OCI-LY3 (cell line): ENCODE results near the gene UNC13C.

Experiments used
- H2AFZ ChIP-seq: fragments of 200-600, 300-600 bp; shearing (Covaris generic); 2 replicates; pipeline ENCODE4 v1.6.0; 2014; ENCODE audit warnings: antibody characterized with exemption, low read depth, low read length
- H3K27ac ChIP-seq: fragments of 200-600, 300-600 bp; sonication (generic); 2 replicates; pipeline ENCODE4 v1.5.1; 2014; ENCODE audit warnings: mild to moderate bottlenecking, low read length, moderate library complexity, mixed read lengths
- H3K27me3 ChIP-seq: fragments of 200-600, 300-600 bp; sonication (generic); 2 replicates; pipeline ENCODE4 v1.6.1; 2014; ENCODE audit warnings: low read depth, low read length, mixed read lengths
- H3K36me3 ChIP-seq: fragments of 200-600, 300-600 bp; sonication (generic); replicated peaks from 2 replicates; pipeline ENCODE3; 2014; ENCODE audit warnings: low read depth, low read length, mixed read lengths
- H3K4me1 ChIP-seq: fragments of 300-600, 200-600 bp; sonication (generic); 2 replicates; pipeline ENCODE4 v1.6.1; 2014; ENCODE audit warnings: low read length, mixed read lengths
- H3K4me2 ChIP-seq: fragments of 200-600, 300-600 bp; sonication (generic); 2 replicates; pipeline ENCODE4 v1.6.1; 2014; ENCODE audit warnings: low read length, mixed read lengths
- H3K4me3 ChIP-seq: fragments of 300-600, 200-600 bp; sonication (generic); 2 replicates; pipeline ENCODE4 v1.5.1; 2014; ENCODE audit warnings: antibody characterized with exemption, mild to moderate bottlenecking, low read length, moderate library complexity
- H3K79me2 ChIP-seq: fragments of 300-600, 200-600 bp; shearing (Covaris generic); 2 replicates; pipeline ENCODE4 v1.6.1; 2014; ENCODE audit warnings: mild to moderate bottlenecking, low read length, mixed read lengths
- H3K9ac ChIP-seq: fragments of 300-600, 200-600 bp; shearing (Covaris generic); 2 replicates; pipeline ENCODE4 v1.6.0; 2014; ENCODE audit warnings: mild to moderate bottlenecking, low read length, moderate library complexity
- H3K9me3 ChIP-seq: fragments of 200-600, 300-600 bp; shearing (Covaris generic); 2 replicates; pipeline ENCODE4 v1.6.1; 2014; ENCODE audit warnings: low read length, mixed read lengths; ENCODE audit not compliant: insufficient read depth
- H4K20me1 ChIP-seq: fragments of 200-600, 300-600 bp; sonication (generic); 2 replicates; pipeline ENCODE4 v1.6.1; 2016; ENCODE audit warnings: low read length, mixed read lengths; ENCODE audit not compliant: insufficient read depth
- EZH2phosphoT487 ChIP-seq: fragments of 200-600 bp; shearing (Covaris generic); IDR thresholded peaks from 2 replicates; pipeline ENCODE4 v1.6.1; 2018; ENCODE audit warnings: antibody characterized with exemption, mixed run types, low read depth
- TF ChIP-seq, protein P1 (sequence below): fragments of 200-600, 300-600 bp; sonication (generic); IDR thresholded peaks from 2 replicates; pipeline ENCODE4 v1.5.1; 2014; ENCODE audit warnings: antibody characterized with exemption, low read length, low read depth

Gene UNC13C

DNA sequence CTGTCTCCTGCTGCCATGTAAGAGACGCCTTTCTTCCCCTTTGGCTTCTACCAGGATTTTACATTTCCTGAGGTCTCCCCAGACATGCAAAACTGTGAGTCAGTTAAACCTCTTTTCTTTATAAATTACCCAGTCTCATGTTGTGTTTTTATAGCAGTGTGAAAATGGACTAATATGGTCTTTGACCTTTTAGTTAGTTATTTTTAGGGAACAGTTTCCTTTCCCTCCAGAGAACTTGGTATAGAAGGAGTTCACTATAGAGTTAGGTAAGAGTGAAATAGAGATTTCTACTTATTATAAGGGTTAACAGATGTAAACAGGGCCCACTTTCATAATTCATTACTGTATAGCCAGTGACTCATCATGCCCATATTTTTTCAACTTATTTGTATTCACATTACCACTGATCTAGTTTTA, 170.9 kb downstream of the UNC13C start:
- Histone ChIP-seq H3K4me3 (no peak overlapping the region), H4K20me1 (no peaks in the 10 kb centered on the region), H3K79me2 (no peaks in the 10 kb centered on the region), H3K9ac (no peak overlapping the region), H3K36me3 (no peaks in the 10 kb centered on the region), H3K9me3 (no peaks in the 10 kb centered on the region), H3K4me1 (no peaks in the 10 kb centered on the region), H3K4me2 (no peak overlapping the region), H3K27ac (no peak overlapping the region), H2AFZ (no peak overlapping the region), H3K27me3 (no peaks in the 10 kb centered on the region)
- no peak for TF ChIP-seq EZH2phosphoT487
- TF ChIP-seq, protein P1, sequence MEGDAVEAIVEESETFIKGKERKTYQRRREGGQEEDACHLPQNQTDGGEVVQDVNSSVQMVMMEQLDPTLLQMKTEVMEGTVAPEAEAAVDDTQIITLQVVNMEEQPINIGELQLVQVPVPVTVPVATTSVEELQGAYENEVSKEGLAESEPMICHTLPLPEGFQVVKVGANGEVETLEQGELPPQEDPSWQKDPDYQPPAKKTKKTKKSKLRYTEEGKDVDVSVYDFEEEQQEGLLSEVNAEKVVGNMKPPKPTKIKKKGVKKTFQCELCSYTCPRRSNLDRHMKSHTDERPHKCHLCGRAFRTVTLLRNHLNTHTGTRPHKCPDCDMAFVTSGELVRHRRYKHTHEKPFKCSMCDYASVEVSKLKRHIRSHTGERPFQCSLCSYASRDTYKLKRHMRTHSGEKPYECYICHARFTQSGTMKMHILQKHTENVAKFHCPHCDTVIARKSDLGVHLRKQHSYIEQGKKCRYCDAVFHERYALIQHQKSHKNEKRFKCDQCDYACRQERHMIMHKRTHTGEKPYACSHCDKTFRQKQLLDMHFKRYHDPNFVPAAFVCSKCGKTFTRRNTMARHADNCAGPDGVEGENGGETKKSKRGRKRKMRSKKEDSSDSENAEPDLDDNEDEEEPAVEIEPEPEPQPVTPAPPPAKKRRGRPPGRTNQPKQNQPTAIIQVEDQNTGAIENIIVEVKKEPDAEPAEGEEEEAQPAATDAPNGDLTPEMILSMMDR: no peak

DNA sequence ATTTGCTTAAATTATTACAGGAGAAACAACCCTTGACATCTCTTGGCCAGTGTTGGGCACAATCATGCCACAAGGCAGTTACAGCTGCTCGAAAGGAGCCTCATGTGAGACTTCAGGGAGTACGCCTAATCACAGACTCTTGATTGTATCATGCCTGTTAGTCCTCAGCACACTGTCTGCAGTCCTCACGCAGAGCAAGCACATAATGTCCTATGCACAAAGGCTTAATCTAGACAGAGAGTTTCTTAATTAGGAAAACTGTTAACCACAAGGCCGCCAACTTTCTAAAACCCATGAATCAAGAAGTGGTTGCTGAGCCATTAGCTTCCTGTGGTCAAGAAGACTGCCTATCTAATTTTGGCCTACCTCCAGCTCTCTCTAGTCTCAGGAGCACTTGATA, 172.0 kb downstream of the UNC13C start:
- Histone ChIP-seq H3K27ac (no peak overlapping the region), H3K9ac (no peak overlapping the region), H3K36me3 (no peaks in the 10 kb centered on the region), H3K79me2 (no peaks in the 10 kb centered on the region), H3K4me1 (no peaks in the 10 kb centered on the region), H3K27me3 (no peaks in the 10 kb centered on the region), H3K4me2 (no peak overlapping the region), H3K4me3 (no peak overlapping the region), H3K9me3 (no peaks in the 10 kb centered on the region), H2AFZ (no peak overlapping the region), H4K20me1 (no peaks in the 10 kb centered on the region)
- no peak for TF ChIP-seq EZH2phosphoT487
- TF ChIP-seq, protein P1: no peak

DNA sequence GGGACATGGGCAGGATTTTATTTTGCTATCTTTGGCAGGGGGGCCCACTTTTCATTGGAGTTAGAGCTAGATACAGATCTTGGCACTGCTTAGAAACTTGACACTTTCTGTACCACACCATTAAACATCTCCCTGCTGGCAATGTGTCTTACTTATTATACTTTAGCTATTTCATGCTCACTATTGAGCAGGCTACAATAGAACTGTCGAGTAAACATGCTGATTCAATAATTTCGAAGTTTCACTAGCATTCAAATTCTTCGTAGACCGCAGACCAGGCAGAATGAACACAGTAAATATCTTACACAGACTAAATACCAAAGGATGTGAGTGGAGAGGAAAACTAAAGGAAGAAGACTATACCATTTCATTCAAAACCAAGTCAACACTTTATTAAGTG, 180.8 kb downstream of the UNC13C start:
- no peaks in the 10 kb centered on the region for H3K27me3 ChIP-seq
- no peaks in the 10 kb centered on the region for H3K4me1 ChIP-seq
- no peak overlapping the region for H2AFZ ChIP-seq
- no peak overlapping the region for H3K27ac ChIP-seq
- TF ChIP-seq, protein P1: no peak
- no peak for TF ChIP-seq EZH2phosphoT487
- H3K9ac ChIP-seq: no peak overlapping the region
- H3K36me3 ChIP-seq: no peaks in the 10 kb centered on the region
- no peaks in the 10 kb centered on the region for H4K20me1 ChIP-seq
- no peak overlapping the region for H3K4me2 ChIP-seq
- no peaks in the 10 kb centered on the region for H3K79me2 ChIP-seq
- no peaks in the 10 kb centered on the region for H3K9me3 ChIP-seq
- no peak overlapping the region for H3K4me3 ChIP-seq

DNA sequence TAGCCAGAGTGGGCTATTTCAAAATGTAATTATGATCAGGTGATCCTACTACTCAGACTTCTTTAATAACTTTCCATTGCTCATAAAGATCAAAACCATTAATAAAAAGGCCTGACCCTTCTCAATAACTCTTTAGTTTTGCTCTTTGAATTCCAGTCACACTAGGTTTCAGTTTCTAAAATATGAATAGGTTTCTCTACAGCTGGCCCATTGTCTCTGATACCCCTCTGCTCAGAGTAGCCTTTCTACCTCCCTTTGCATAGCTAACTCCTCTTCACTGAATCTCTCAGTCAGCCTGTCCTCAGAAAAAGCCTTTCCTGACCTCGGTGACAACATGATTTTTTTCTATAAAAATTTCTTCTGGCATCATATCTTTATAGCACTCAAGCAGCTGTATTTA, 209.1 kb downstream of the UNC13C start:
- no peak for TF ChIP-seq EZH2phosphoT487
- TF ChIP-seq, protein P1: no peak

More for the DNA sequence above, 209.1 kb downstream of the UNC13C start:
- no peak overlapping the region for H3K9ac ChIP-seq
- H4K20me1 ChIP-seq: no peaks in the 10 kb centered on the region
- H3K4me3 ChIP-seq: no peak overlapping the region
- no peak overlapping the region for H2AFZ ChIP-seq
- H3K79me2 ChIP-seq: no peaks in the 10 kb centered on the region
- H3K4me1 ChIP-seq: no peaks in the 10 kb centered on the region
- H3K36me3 ChIP-seq: no peaks in the 10 kb centered on the region
- no peaks in the 10 kb centered on the region for H3K9me3 ChIP-seq
- H3K27ac ChIP-seq: no peak overlapping the region
- H3K27me3 ChIP-seq: no peaks in the 10 kb centered on the region
- no peak overlapping the region for H3K4me2 ChIP-seq
